HG03175 (cell line): ENCODE results near the gene DPH2.
A peak's percentile ranks its signal among the peaks of the same experiment; 100 is the strongest.

Experiments used
- ATAC-seq: cut with Tn5 transposase; IDR thresholded peaks from one replicate; pipeline ENCODE4 v1.9.1; 2021; ENCODE audit warnings: mild to moderate bottlenecking, moderate library complexity; ENCODE audit not compliant: unreplicated experiment

The DPH2 gene

DNA sequence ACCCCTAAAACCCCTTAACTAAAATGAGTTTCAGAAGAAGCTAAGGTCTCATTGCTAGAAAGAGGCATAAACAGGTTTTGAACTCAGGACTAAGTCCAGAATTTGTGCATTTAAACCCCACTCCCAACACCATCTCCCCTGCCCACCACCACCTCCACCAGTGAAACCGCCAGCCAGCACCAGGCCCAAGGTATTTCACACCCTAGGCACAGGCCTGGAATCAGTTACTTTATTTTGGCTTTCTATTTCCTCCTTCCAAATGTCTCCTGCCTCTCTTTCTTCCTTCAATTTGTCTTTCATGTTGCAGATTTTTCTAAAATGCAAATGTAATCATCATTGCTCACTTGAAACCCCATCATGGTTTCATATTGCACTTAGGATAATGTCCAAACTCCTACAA, 24.9 kb upstream of the DPH2 start:
- no peak for ATAC-seq

DNA sequence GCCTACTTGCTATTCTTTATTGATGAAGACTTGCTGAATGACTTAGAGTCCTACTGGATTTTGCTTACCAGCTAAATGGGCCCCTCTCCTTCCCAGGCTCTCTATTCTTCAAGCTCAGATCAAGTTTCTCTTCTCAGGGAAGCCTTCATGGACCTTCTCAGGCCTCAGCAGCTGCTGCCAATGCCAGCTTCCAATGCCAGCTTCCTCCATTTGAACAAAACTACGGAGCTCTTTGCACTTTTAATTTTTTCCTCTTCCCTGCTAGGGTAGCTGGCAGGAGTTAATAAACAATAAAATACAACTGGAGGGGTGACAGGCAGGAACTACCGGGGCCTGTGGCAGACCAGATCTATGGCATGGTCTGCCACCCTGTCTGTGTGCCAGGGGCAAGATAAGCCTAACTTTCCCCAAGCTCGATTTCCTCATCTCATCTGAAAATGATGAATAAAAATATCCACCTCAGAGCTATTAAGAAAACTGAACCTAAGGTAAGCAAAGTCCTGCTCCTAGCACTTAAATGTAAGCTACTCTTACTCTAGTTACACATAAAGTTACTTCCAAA, 24.1 kb upstream of the DPH2 start:
- no peak for ATAC-seq

DNA sequence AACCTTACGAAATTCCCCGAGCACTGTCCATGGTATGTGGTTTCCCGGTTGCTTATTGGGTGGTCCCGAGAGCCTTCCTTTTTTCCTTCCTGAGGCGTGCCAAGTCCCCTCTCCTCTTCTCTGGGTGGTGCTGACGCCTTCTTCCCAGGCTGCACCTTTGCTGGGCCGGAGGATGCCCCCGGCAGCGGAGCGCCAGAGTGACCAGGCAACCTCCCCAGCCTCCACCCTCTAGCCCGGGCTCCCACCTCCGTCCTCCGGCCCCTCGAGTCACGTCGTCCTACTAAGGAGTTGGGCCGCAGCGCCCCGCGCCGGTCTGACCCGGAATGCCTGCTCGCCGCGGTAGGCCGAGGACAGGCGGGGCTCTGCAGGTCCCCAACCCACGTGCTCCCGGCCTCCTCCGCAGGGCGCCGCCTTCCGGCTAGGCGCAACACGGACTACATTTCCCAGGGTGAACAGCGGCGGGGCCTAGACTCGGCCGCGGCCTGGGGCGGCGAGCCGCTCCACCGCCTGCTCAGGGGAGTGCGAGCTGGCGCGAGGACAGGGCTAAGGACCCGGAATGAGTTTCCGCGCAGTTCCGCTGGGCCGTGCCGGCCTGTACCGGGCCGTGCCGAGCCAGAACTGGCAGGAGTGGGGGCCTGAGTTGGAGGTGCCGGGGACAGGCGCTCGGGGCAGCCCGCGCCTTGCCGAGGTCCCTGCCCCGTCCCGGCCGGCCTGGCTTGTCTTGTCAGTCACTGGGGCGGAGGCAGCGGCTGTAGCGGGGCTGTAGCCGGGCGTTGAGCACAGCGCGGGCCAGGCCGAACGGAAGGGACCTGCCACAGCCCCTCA, 23.4 kb upstream of the DPH2 start, which contains the start of gene IPO13:
Gene IPO13 (plus strand): TSS at position 715 of the 825 bp plus-strand sequence. CDS start 651 bp downstream, outside the sequence.
- peak; percentile 90 for ATAC-seq

DNA sequence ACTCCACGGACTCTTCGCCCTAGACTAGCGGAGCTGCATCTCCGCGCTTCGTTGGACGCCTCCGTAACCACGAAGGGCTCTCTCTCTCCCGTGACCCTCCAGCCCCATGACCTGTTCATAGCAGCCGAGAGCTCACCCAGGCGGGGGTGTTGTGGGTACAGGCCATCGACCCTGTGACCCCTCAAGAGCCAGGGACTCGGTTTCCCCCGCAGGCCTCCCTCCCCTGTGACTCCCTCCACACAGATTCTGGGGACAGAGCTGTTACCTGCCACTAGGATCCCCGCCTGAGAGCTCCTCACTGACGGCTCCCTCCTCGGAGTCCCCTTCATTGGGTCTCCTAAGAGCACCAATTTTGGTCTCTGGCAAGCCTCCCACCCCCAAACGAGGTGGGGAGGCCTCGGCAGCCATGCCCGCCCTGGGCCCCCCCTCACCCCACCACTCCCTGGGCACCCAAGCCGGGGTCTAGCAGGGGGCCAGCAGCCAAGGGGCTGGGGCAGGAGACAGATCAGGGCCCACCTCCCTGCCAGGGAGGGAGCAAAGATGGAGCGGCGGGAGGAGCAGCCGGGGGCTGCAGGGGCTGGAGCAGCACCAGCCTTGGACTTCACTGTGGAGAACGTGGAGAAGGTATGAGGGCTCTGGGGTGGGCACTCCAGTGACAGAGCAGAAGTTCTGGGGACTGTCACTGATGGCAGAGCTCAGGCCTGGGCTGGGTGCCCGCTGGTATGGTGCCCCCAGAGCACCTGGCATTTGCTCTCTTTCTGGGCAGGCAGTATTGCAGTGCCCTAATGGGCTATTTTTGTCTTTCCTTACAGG, 22.5 kb upstream of the DPH2 start:
- ATAC-seq = peak; percentile 26

DNA sequence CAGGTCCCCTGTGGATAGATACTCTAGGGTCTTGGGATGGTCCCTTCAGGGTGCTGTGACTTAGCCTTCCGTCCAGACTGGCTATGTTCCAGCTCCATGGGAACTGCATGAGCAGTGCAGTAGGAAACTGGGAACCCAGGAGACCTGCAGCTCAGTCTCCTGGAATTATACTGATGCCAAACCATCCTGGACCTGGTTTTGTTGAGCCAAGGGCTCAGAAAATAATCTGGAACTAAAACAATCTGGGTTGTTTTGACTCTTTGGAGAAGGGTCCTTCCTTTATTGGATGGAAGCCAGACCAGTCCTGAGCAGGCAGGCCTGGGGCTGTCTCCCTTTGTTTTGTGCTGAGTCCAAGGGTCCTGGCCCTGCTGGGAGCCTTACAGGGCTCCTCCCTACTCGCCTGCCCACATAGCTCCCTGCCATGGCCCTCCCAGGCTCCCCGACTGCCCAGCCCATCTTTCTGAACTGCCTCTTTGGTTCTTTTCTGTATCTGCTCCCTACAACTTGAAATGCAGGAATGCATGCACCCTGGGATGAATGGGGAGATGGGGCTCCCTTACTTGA, 21.9 kb upstream of the DPH2 start:
- ATAC-seq = no peak

DNA sequence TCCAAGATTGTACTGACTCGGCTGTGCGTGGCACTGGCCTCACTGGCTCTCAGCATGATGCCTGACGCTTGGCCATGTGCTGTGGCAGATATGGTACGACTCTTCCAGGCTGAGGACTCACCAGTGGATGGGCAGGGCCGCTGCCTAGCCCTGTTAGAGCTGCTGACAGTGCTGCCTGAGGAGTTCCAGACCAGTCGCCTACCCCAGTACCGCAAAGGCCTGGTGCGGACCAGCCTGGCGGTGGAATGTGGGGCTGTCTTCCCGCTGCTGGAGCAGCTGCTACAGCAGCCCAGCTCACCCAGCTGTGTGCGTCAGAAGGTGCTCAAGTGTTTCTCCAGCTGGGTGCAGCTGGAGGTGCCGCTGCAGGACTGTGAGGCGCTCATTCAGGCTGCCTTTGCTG, 20.1 kb upstream of the DPH2 start:
- ATAC-seq = no peak

DNA sequence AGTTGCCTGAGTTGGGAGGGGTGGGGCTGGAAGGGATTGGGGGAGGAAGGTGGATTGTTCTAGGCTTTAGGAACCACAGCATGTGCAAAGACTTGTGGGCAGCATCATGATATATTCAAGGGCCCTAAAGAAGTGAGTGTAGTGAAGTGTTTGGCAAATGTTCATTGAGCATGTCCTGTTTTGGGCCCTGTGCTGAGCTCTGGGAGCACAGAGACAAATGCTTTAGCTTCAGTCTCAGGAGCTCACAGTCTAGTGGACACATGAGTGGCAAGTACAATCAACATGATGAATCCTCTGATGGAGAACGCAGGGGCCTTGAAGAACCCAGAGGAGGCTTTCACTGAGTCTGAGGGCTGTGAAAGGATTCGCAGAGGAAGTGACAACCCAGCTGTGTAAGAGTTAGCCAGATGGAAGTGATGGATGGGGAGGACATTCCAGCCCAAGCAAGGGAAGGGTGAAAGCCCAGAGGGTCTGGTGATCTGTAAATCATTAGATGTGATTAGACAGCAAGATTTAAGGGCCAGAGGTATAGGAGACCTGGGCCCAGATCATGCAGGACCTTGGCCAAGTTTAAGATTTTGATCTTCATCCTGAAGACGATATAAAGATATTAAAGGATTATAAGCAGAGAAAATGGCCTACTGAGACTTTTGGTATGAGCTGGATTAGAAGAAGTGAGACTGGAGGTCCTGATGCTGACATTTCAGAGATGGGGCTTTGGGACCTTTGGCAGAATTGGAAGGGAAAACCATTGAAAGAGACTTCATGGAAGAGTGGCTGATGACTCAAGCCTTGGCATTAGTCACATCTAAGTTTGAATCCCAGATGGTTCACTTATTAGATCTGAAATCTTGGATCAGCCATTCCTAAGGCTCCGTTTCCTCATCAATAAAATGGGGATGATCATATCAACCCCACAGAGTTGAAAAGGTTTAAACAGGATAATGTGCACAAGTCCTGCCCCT, 18.5 kb upstream of the DPH2 start:
- no peak for ATAC-seq

DNA sequence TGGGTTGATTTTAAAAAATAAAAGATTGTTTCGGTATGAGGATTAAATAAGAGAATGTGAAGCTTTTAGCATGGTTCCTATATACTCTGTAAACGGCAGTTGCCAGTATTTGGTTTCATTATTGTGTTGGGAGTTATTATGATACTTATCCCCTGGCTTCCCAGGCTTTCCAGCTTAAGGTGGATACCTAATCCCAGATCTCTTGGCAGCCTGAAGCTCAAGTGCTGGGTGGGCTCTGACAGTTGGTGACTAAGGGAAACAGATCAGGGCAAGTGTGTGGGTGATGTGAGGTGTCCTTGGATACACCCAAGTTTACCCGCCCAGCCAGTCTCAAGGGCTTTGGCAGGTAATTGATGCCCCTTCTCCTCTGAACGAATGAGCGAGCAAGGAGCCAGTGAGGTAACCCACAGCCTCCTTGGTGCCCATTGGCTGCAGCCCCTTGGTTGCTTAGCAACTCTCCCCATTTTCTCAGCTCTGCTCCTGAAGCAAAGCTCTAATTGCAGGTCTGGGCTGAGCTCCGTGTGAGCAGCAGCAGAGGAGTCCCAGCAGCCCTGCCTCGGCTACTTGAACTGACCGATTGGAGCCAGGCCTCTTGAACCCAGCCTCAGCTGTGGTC, 17.0 kb upstream of the DPH2 start:
- no peak for ATAC-seq

DNA sequence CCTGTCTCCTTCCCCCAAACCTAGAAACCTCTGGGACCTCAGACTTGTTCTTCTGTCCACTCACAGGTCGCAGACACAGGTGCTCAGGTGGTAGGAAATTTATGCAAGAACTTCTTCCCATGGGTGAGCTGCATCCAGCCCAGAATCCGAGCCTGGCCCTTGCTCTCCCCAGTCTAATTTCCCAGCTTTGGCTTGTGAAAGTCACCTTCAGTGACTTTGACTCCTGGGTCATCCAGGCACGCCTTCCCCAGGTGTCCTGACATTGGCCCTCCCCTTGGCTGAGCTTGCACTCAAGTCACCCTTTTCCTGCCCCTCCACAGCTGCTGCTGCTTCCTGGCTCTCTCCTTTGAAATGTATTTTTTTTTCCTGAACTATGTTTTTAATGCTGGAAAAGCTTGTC, 16.4 kb upstream of the DPH2 start:
- ATAC-seq = no peak

DNA sequence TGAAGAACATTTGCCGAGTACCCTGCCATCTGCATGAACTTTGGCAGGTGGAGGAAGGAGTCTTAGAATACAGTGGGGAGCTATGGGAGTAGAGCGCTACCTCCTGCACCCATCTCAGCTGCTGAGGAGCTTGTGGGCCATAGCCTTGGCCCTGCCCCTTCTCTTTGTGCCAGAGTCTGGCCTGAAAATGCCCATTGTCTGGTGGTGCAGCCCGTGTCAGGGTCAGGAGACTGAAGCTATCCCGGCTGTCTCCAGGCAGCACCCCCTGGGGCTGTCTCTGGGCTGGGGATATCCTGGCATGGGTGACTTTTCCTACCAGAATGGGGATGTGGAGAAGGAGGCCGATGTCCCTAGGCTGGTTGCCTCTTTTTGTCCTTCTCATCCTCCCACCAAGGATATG, 15.8 kb upstream of the DPH2 start:
- no peak for ATAC-seq

DNA sequence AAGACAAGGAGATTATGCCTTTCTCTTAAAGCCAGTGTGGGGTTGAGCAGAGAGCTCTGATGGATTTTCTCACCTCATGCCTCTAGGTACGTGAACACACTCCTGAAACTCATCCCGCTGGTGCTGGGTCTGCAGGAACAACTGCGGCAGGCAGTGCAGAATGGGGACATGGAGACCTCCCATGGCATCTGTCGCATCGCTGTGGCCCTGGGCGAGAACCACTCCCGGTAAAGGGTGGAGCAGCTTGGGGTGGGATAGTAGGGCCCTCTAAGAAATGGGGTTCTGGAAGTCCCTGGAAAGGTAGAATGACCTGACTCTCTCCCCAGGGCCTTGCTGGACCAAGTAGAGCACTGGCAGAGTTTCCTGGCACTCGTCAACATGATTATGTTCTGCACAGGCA, 13.6 kb upstream of the DPH2 start:
- ATAC-seq = no peak

DNA sequence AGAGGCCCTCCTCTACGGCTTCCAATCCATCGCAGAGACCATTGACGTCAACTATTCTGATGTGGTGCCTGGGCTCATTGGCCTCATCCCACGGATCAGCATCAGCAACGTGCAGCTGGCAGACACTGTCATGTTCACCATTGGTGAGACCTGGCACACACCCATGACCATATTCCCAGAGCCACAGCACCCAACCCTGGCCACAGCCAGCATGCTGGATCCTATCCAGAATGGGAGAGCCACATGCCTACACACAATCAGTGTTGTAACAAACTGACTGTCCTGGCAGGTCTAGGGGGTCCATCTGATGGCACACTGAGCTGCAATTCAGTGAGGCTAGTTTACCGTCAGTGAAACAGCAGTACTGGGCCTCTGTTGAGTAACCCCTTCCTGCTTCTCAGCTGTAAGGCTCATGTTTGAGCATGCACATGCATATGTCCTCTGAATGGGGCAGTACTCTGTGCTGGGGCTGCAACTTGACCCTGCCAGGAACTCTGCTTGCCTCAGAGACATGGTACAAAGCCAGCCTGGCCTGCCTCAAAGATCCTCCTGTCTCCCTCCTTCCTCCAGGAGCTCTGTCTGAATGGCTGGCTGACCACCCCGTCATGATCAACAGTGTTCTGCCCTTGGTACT, 12.3 kb upstream of the DPH2 start:
- no peak for ATAC-seq

DNA sequence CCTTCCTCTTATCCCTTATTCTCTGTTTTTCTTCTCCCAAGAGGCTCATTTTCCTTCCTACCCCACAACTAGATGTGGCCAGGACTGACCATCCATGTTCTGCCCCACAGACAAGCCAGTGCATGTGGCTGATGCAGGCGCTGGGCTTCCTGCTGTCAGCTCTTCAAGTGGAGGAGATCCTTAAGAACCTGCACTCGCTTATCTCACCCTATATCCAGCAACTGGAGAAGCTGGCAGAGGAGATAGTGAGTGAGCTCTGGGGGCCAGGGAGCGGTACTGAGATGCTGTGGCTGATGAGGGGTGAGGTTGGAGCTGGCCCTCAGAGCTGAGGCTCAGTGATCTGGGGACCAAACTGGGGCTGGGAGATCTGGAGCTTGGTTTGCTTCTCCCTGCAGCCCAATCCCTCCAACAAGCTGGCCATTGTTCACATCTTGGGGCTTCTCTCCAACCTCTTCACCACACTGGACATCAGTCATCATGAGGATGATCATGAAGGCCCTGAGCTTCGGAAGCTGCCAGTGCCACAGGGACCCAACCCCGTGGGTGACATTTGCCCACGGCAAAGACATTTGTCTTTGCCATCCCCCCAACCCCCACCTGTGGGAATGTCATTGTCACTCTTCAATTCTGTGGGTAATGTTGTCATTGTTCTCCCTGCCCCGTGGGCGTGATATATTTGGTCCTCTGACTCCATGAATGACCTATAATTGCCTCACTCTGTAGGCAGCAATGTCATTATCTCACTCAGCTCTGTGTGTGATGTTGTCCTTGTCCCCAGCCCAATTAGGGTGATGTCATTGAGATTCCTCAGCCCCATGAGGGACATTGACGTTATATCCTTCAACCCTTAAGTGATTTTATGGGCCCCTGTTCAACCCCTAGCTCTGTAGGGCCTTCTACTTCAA, 11.2 kb upstream of the DPH2 start:
- ATAC-seq = no peak

DNA sequence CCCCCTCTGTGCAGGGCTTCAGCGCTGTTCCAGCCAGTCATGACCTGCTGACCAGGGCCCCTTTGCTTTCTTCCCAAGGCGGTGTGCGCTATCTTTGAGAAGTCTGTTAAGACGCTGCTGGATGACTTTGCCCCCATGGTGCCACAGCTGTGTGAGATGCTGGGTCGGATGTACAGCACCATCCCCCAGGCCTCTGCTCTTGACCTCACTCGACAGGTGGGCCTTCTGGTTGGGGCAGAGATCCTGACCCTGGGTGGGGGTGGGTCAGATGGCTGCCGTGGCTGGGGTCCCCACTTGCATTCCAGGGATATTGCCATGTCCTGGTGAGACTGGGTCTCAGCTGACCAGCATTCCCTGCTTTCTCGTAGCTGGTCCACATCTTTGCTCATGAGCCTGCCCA, 9.0 kb upstream of the DPH2 start:
- no peak for ATAC-seq

DNA sequence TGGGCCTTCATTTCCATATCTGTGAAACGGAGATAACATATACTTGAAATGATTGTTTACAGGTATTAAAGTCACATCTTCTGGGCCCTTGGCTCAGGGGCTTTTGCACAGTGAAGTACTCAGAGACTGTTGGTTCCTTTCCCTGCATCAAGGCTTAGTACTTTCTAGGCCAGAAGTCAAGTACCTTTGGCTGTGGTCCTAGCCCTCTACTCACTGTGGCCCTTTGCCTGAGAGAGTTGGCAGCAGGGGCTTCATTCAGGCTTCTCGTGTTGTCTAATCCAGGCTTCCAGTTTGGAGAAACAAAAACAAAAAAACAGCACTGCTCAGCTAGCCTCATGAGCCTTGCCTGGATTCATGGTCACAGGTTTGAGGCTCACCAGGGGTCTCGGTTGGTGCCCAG, 8.1 kb upstream of the DPH2 start:
- no peak for ATAC-seq

DNA sequence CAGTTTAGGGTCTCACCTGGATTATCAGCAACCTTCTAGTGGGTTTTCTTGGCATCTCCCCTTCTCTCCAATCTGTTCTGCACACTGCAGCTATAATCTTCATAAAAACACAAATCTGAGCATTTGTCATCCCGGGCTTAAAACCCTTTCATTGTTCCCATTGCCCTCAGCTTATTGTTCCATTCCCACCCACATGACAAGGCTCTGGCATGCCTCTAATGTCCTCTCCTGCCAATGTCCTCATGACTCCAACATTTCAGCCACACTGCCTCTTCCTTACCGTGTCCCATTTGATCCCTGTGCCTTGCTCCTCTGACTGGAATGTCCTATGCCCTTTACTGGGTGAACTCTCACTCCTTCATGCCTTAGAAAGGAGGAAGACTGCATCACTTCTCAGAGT, 7.5 kb upstream of the DPH2 start:
- no peak for ATAC-seq

DNA sequence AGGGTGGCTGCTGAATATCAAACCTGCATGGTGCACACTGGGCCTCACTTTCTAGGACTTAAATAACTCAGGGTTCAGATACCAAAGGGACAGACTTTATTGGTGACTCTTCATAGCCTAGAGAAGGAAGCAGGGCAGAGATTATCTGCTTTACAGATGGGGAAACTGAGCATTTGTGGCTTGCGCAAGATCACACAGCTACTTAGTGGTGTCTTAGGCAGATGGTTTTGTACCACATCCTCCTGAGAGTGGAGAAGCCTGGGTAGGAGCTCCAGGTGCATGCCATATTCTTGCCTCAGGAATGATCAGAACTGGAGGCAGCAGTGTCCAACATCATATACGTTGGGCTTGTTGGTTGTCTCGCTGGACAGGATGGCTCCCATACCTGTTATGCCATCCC, 6.8 kb upstream of the DPH2 start:
- no peak for ATAC-seq

DNA sequence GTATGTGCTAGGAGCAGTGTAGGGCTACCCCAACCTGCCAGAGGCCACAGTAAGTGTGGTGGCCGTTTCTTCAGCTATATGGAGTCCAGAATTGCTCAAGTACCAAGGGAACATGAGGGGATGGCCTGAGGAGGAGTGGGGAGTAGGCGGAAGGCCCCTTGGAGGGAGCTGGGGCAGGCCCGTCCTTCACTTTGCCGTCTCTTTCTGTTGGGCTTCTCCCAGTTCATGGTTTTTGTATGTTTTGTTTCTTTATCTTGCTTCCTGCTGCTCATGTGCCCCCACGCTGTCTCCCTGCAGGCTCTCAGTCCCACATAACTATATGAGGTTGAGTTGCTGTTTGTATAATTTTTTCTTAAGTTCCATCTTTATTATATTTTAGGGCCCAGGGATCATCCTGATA, 5.9 kb upstream of the DPH2 start:
- no peak for ATAC-seq
